Prostate gland (tissue), 2 donors: Measurements from ENCODE around the gene LRRC8E. TPM values are rescaled to one million over a fixed set of nuclear protein-coding genes. Genes with fewer than 3 reads are reported as not detected.

Experiments
- DNase-seq: peaks from one replicate; pipeline ENCODE4 v3.0.0-alpha.2; 2019; ENCODE audit warnings: low spot score
- H3K27ac ChIP-seq, 2 donors: fragments of 200-600 bp; sonication (generic); 2 replicates each; pipeline ENCODE4 v1.5.1; 2017 to 2019
- H3K27me3 ChIP-seq: fragments of 200-600 bp; sonication (generic); replicated peaks from 2 replicates; pipeline ENCODE4 v1.5.1; 2019; ENCODE audit not compliant: insufficient read depth
- H3K36me3 ChIP-seq, 2 donors: fragments of 200-600 bp; sonication (generic); 1 replicate in 1 of 2; 2 replicates in 1 of 2; pipeline versions ENCODE4 v1.5.1 to v1.8.1; 2017 to 2019
- H3K4me1 ChIP-seq: fragments of 200-600 bp; sonication (generic); replicated peaks from 2 replicates; pipeline ENCODE4 v1.5.1; 2019
- H3K4me3 ChIP-seq, 2 donors: fragments of 200-600 bp; sonication (generic); 2 replicates each; pipeline ENCODE4 v1.5.1; 2017 to 2019
- H3K9me3 ChIP-seq: fragments of 200-600 bp; sonication (generic); 2 replicates; pipeline ENCODE4 v1.5.1; 2017
- POLR2A ChIP-seq: fragments of 450-650 bp; IDR thresholded peaks from one replicate; pipeline ENCODE4 v1.6.1; 2016; ENCODE audit warnings: antibody characterized with exemption, mild to moderate bottlenecking
- POLR2AphosphoS5 ChIP-seq: sonication (generic); formaldehyde crosslinking; IDR thresholded peaks from one replicate; pipeline ENCODE4 v1.6.1; 2017; ENCODE audit warnings: antibody characterized with exemption
- WGBS: methylation state at CpG from one replicate; pipeline ENCODE4 v1.1.5; 2018; 5-methylcytosine and 5-hydroxymethylcytosine counted together
- intact Hi-C: fragments of 100-400 bp; cut with DNase I; formaldehyde crosslinking; loops from one replicate; pipeline ENCODE4 v1.14.2; 2022
- total RNA-seq, 2 donors: library from RNA; depleted of rRNA; stranded (reverse); fragments of >200 nt; gene quantifications; one replicate each; pipeline ENCODE4 v1.1.0, GENCODE V29; 2016
- TF ChIP-seq, protein P1 (sequence below), 4 experiments: fragments of 200-600 bp in 2 of 4; fragments of 450-650 bp in 2 of 4; sonication (generic) in 2 of 4; IDR thresholded peaks; 1 replicate in 3 of 4; 2 replicates in 1 of 4; pipeline ENCODE4 v1.5.1; 2016 to 2019; ENCODE audit warnings: antibody characterized with exemption in 4 of 4, mild to moderate bottlenecking in 2 of 4, moderate library complexity in 2 of 4

LRRC8E gene
- total RNA-seq, 2 donors from 2014 or later = 4.8 to 11.7 TPM

DNA sequence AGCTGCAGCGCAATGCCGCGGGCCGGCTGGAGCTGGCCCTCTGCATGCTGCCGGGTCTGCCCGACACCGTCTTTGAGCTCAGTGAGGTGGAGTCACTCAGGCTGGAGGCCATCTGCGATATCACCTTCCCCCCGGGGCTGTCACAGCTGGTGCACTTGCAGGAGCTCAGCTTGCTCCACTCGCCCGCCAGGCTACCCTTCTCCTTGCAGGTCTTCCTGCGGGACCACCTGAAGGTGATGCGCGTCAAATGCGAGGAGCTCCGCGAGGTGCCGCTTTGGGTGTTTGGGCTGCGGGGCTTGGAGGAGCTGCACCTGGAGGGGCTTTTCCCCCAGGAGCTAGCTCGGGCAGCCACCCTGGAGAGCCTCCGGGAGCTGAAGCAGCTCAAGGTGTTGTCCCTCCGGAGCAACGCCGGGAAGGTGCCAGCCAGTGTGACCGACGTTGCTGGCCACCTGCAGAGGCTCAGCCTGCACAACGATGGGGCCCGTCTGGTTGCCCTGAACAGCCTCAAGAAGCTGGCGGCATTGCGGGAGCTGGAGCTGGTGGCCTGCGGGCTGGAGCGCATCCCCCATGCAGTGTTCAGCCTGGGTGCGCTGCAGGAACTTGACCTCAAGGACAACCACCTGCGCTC is 11.6 kb downstream of the LRRC8E start:
- Histone ChIP-seq H3K4me1 (peaks cover 11% of the 10 kb centered on the region), H3K4me3 (no peak overlapping the region), H3K9me3 (no peaks in the 10 kb centered on the region), H3K36me3 (no peaks in the 10 kb centered on the region), H3K27ac (no peak overlapping the region), H3K27me3 (no peaks in the 10 kb centered on the region)
- intact Hi-C loops = loop anchor here (5.0 kb wide), 1 partner anchor 68 kb away; the partner anchor contains the start of gene EVI5L
- TF ChIP-seq POLR2A (no peak), POLR2AphosphoS5 (no peak)
- TF ChIP-seq, protein P1, sequence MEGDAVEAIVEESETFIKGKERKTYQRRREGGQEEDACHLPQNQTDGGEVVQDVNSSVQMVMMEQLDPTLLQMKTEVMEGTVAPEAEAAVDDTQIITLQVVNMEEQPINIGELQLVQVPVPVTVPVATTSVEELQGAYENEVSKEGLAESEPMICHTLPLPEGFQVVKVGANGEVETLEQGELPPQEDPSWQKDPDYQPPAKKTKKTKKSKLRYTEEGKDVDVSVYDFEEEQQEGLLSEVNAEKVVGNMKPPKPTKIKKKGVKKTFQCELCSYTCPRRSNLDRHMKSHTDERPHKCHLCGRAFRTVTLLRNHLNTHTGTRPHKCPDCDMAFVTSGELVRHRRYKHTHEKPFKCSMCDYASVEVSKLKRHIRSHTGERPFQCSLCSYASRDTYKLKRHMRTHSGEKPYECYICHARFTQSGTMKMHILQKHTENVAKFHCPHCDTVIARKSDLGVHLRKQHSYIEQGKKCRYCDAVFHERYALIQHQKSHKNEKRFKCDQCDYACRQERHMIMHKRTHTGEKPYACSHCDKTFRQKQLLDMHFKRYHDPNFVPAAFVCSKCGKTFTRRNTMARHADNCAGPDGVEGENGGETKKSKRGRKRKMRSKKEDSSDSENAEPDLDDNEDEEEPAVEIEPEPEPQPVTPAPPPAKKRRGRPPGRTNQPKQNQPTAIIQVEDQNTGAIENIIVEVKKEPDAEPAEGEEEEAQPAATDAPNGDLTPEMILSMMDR (IDR thresholded peaks at IDR 0.05) = no peak
- 87% methylated on average over 34 of the region's 34 CpGs for WGBS
- DNase-seq = no peak

DNA sequence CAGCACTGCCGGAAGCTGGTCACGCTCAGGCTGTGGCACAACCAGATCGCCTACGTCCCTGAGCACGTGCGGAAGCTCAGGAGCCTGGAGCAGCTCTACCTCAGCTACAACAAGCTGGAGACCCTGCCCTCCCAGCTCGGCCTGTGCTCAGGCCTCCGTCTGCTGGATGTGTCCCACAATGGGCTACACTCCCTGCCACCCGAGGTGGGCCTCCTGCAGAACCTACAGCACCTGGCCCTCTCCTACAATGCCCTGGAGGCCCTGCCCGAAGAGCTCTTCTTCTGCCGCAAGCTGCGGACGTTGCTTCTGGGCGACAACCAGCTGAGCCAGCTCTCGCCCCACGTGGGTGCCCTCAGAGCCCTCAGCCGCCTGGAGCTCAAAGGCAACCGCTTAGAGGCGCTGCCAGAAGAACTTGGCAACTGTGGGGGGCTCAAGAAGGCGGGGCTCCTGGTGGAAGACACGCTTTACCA is 12.1 kb downstream of the LRRC8E start:
- H3K4me3 ChIP-seq = no peak overlapping the region
- H3K36me3 ChIP-seq = no peaks in the 10 kb centered on the region
- TF ChIP-seq POLR2A (no peak), POLR2AphosphoS5 (no peak)
- TF ChIP-seq, protein P1 (IDR thresholded peaks at IDR 0.05) = no peak
- H3K4me1 ChIP-seq = peaks cover 13% of the 10 kb centered on the region
- DNase-seq = no peak
- intact Hi-C loops = loop anchor here (5.0 kb wide), 1 partner anchor 68 kb away; the partner anchor contains the start of gene EVI5L
- H3K27ac ChIP-seq = no peak overlapping the region
- WGBS = 74% methylated on average over 21 of the region's 21 CpGs
- no peaks in the 10 kb centered on the region for H3K9me3 ChIP-seq
- no peaks in the 10 kb centered on the region for H3K27me3 ChIP-seq

DNA sequence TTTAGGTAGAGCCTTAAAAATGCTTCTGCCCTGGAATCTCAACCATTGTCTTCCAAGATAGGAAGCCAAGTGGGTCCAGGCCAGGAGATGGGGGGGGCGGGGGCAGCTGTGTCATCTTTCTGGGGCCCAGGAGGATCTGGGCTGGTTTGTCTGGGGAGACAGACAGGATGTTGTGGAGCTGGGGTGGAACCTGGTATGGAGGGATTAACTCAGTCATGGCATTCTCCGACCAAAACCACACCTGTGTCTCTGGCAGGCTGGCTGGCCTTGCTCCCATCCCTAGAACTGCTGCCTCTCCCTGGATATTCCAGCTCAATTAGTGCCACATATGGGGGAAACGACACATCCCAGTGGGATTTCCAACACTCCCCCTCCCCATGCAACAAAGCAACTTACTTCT is 12.6 kb downstream of the LRRC8E start:
- no peaks in the 10 kb centered on the region for H3K27me3 ChIP-seq
- WGBS = 49% methylated on average over 3 of the region's 3 CpGs
- no peak for DNase-seq
- no peaks in the 10 kb centered on the region for H3K36me3 ChIP-seq
- H3K27ac ChIP-seq = no peak overlapping the region
- H3K9me3 ChIP-seq = no peaks in the 10 kb centered on the region
- TF ChIP-seq, protein P1 (IDR thresholded peaks at IDR 0.05) = no peak
- H3K4me1 ChIP-seq = peaks cover 15% of the 10 kb centered on the region
- intact Hi-C loops = loop anchor here (5.0 kb wide), 1 partner anchor 69 kb away; the partner anchor contains the start of gene EVI5L
- no peak overlapping the region for H3K4me3 ChIP-seq

DNA sequence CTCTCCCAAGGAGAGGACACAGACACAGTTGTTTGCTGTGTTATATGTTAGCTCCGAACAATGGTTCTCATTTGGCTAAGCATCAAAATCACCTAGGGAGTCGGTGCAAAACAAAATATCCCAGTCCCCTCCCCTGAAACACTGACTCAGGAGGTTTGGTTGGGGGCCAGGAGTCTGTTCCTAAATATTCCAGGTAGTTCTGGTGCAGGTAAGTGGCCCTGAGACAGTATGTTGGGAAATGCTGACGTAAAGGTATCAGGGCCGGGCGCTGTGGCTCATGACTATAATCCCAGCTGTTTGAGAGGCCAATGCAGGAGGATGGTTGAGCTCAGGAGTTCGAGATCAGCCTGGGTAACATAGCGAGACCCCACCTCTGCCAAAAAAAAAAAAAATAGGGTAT is 13.0 kb downstream of the LRRC8E start:
- no peak for DNase-seq
- H3K4me1 ChIP-seq = peaks cover 15% of the 10 kb centered on the region
- WGBS = 81% methylated on average over 7 of the region's 7 CpGs
- H3K4me3 ChIP-seq = no peak overlapping the region
- no peaks in the 10 kb centered on the region for H3K9me3 ChIP-seq
- H3K27ac ChIP-seq = no peak overlapping the region
- H3K36me3 ChIP-seq = no peaks in the 10 kb centered on the region
- TF ChIP-seq POLR2AphosphoS5 (no peak), POLR2A (no peak)
- TF ChIP-seq, protein P1 (IDR thresholded peaks at IDR 0.05) = no peak
- no peaks in the 10 kb centered on the region for H3K27me3 ChIP-seq
- intact Hi-C loops = loop anchor here (5.0 kb wide), 1 partner anchor 69 kb away; the partner anchor contains the start of gene EVI5L

DNA sequence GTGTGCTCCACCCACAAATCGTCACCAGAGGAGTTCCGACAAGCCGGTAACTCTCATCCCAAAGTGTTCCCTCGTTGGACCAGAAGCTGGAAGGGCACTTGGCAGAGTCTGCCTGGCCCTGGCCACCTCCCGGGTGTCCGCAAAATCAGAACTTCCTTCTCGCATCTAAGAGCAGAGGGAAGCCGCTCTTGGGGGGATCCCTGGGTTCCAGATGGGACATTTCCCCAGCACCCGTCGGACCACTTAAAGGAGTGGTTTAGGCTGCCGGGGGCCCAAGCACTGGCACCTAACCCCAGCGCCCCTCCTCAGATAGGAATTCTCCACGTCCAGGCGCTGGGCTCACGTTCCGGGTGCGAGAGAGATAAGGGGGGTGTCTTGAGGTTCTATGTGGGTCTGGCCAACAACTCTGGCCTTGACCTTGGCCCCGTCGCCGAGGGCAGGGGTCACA is 14.5 kb downstream of the LRRC8E start:
- Histone ChIP-seq H3K36me3 (no peaks in the 10 kb centered on the region), H3K9me3 (no peaks in the 10 kb centered on the region), H3K27me3 (no peaks in the 10 kb centered on the region), H3K4me1 (peaks cover 15% of the 10 kb centered on the region), H3K27ac (peak overlapping the region; percentile 88 to 93), H3K4me3 (peak overlapping the region; percentile 40 to 95)
- no peak for DNase-seq
- intact Hi-C loops = loop anchor here (5.0 kb wide), 1 partner anchor 71 kb away; the partner anchor contains the start of gene EVI5L
- TF ChIP-seq POLR2AphosphoS5 (no peak), POLR2A (no peak)
- TF ChIP-seq, protein P1 (IDR thresholded peaks at IDR 0.05) = no peak
- WGBS = 11% methylated on average over 17 of the region's 20 CpGs
